Activated CD4-positive, alpha-beta T cell treated with anti-CD3 and anti-CD28 coated beads, Interleukin-10, Interleukin-2, amounts not matched to agents 100 ng/mL and 50 ng/mL, durations not matched to agents 16 hours and 8 hours (primary cell): ENCODE measurements around the gene CCDC30.

ENCODE experiments used
- DNase-seq: peaks from one replicate; pipeline ENCODE4 v3.0.0-alpha.2; 2020

Gene CCDC30

DNA sequence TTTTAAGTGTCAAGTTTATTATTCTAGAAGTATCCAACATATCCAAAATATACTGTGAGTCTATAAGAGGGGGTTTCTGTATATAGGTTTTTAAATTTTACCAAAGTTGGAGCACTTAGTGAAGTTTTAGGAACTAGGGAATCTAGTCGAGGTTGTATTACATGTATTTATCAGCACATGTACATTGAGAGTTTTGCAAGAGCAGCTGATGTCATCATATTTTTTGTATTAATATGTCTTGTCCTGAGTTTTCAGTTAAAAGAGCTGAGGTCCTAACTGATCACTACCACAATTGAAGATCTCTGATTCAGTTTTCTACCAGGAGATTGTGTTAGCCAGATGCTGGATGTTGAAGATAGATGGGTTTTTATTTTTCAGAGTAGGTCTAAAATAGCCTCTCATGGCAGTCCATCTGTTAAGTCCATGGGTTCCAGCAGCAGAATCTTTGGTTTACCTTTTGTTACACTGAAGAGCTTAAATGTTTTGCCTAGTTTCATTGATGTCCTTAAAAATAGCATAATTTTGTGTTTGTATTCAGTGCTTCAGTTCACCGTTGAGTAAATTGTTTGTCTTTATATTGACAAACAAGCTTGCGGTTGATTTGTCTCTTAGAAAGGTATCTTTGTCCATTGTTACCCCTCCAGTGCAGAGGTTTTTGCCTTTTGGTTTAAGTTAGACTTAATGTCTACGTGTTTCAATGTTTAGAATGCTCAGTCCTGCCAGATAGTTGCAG lies 235.2 kb downstream of the CCDC30 start:
- DNase-seq: no peak

GRCh38 chr1:42700006-42700405 lies 236.9 kb downstream of the CCDC30 start:
- no peak for DNase-seq

DNA sequence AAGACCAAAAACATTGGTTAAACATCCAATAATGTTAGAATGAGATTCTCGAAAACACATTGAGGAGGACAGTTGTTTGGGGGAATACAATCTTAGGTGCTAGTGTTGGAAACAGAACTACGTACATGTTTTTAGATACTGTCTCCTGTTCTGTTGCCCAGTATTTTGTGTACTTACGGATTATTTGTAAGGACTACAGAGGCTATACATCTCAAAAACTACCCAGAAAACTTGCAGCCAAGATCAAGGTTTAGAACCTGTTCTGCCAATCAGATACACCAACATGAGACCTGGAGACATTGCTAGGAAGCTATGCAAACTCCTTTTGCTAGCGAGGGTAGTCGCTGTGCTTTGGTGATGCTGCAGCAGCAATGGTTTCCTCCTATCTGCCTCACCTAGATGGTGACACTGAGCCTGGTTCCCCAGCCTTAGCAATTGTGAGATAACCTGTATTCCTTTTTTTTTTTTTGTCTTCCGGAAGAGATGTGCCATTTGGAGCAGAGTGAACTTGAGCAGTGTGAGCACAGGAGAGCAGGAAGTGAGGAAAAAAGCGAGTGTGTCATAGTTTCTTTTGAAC lies 240.9 kb downstream of the CCDC30 start:
- no peak for DNase-seq
